A549 treated with GW870086 at 1 μM for 4 hours (cell line): ENCODE measurements around the gene SLC10A1. TPM values are rescaled to one million over a fixed set of nuclear protein-coding genes. Genes with fewer than 3 reads are reported as not detected.

ENCODE experiments used
- total RNA-seq: library from RNA; stranded (reverse); fragments of 200-300 nt; extraction: Qiagen RNA extraction; gene quantifications from 5 replicates; pipeline ENCODE4 v1.2.3, GENCODE V29; 2022; ENCODE audit warnings: low read depth

The SLC10A1 gene
- total RNA-seq = not detected in 5 replicates

DNA sequence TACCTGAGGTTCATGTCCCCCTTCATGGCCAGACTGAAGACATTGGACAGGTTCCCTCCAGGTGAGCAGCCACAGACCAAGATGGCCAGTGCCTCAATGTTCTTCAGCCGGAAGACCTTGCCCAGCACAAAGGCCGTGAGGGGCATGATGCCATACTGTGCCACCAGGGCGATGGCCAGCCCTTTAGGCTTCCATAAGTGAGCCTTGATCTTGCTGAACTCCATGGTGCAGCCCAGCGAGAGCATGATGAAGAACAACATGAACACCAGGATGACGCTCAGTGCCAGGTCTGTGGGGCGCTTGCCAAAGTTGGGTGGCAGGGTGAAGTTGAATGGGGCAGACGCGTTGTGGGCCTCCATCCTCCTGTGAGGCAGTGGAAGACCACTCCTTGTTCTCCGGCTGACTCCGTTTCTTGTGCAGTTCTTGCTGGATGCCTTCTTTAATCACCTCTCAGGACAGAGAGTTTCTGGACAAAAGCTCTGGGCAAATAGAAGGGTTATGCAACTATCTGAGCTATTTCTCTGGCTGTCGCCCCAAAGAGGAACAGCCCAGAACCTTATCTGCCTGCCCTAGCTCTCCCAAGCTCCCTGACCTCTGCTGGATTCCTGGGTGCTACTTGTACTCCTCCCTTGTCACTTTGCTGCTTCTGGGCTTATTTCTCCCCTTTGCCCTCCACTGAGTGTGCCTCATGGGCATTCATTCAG, at the start of gene SLC10A1:
Gene SLC10A1, minus strand, starts transcription at position 445 of the 704 bp plus-strand sequence. Its CDS starts 86 bp downstream, at position 359.

DNA sequence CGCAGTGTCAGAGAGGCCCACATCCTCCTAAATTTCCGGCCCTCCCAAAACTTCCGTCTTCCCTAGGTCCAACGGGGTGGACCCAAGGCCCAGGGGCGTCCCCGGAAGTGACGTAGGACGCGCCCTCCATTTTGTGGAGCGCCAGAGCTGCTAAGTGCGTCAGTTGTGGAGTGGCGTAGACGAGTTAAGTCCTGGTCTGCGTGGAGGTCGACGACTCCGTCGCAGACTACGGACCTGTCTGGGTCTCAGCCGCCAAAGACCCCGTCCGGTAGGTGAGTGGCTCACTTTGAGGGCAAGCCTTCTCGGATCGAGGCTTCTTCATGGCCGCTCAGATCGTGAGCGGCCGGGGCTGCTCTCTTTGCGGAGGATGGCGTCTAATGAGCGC, 30.1 kb downstream of the SLC10A1 start, which contains the start of gene SRSF5:
Gene SRSF5, plus strand, starts transcription at position 159 of the 385 bp plus-strand sequence. CDS start 1,015 bp downstream, outside the sequence.

Other genes starting within 250 kb of the SLC10A1 start
- 0.02 to 0.07 TPM (median 0.06 TPM) in 3 of 5 replicates, not detected in the others for gene CCDC177, start 222.4 kb downstream of the SLC10A1 start, total RNA-seq
- gene SUSD6, start 185.6 kb downstream of the SLC10A1 start, total RNA-seq = 6.0 to 7.0 TPM (median 6.7 TPM) in 5 replicates
- gene SRSF5, start 30.1 kb downstream of the SLC10A1 start, total RNA-seq = 215 to 299 TPM (median 222 TPM) in 5 replicates
- gene SMOC1, start 82.2 kb upstream of the SLC10A1 start, total RNA-seq = 14.6 to 20.9 TPM (median 17.7 TPM) in 5 replicates